AG09319 (cell line): ENCODE results near the gene FTL.

Source experiments
- DNase-seq: peaks from one replicate; pipeline ENCODE4 v3.0.0-alpha.2; 2010; ENCODE audit warnings: low read depth; ENCODE audit errors: extremely low read depth
- TF ChIP-seq, protein P1 (sequence below): IDR thresholded peaks from 2 replicates; pipeline ENCODE4 v1.5.1; 2011; ENCODE audit warnings: low read depth, mild to moderate bottlenecking, inconsistent platforms, low read length, moderate library complexity

The FTL gene

GRCh38 chr19:48975947-48976847 is 11.1 kb downstream of the FTL start:
- DNase-seq: no peak
- TF ChIP-seq, protein P1, sequence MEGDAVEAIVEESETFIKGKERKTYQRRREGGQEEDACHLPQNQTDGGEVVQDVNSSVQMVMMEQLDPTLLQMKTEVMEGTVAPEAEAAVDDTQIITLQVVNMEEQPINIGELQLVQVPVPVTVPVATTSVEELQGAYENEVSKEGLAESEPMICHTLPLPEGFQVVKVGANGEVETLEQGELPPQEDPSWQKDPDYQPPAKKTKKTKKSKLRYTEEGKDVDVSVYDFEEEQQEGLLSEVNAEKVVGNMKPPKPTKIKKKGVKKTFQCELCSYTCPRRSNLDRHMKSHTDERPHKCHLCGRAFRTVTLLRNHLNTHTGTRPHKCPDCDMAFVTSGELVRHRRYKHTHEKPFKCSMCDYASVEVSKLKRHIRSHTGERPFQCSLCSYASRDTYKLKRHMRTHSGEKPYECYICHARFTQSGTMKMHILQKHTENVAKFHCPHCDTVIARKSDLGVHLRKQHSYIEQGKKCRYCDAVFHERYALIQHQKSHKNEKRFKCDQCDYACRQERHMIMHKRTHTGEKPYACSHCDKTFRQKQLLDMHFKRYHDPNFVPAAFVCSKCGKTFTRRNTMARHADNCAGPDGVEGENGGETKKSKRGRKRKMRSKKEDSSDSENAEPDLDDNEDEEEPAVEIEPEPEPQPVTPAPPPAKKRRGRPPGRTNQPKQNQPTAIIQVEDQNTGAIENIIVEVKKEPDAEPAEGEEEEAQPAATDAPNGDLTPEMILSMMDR: no peak

- TF ChIP-seq, protein P1: no peak
- no peak for DNase-seq
Measured at GRCh38 chr19:48977061-48977460, 12.0 kb downstream of the FTL start.

GRCh38 chr19:48982280-48982679 is 17.2 kb downstream of the FTL start:
- no peak for DNase-seq
- TF ChIP-seq, protein P1: no peak

DNA sequence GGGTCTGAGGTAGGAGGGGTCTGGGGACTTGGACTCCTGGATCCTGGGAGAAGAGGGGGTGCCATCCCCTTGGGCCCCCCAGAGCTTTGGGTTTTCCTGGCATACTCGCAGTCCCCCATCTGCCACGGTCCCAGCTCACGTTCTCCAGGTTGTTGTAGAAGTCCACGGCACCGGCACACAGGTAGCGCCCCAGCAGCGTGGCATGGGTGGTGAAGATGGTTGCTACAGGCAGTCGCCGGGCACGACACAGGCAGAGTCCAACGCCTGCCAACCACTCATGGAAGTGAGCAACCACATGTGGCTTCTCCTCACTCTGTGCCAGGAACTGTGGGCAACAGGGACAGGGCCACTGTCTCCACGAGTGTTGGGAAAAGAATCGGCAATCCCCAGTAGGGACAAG is 20.6 kb downstream of the FTL start:
- DNase-seq: no peak
- TF ChIP-seq, protein P1: no peak

DNA sequence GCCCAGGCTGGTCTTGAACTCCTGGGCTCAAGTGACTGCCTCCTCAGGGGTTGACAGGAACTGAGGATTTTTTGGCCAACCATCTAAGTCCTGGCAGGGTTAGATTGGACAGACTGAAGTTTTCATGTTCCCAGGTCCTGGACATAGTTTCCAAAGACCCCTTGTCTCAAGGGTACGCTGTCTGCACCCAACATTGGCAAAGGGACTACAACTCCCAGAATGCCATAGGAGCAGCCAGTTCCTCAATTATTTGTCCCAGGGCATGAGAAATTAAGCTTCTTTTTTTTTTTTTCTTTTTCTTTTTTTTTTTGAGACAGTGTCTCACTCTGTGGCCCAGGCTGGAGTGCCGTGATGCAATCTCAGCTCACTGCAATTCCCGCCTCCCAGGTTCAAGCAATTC is 21.1 kb downstream of the FTL start:
- no peak for DNase-seq
- TF ChIP-seq, protein P1: no peak

DNA sequence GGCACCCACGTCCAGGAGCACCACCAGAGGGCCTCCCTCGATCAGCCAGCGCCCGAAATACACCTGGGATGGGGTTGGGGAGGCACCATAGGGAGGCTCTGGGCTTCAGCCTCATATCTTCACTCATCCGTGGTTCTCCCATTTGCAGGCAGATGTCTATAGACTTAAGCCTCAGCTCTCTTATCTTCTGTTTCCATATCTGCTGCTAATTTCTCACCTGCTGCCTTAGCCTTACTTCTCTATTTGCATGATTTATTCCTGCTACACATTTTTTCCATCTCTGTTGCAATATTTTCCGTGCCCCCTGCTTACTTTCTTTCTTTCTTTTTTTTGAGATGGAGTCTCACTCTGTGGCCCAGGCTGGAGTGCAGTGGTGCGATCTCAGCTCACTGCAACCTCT is 22.2 kb downstream of the FTL start:
- no peak for DNase-seq
- TF ChIP-seq, protein P1: no peak

DNA sequence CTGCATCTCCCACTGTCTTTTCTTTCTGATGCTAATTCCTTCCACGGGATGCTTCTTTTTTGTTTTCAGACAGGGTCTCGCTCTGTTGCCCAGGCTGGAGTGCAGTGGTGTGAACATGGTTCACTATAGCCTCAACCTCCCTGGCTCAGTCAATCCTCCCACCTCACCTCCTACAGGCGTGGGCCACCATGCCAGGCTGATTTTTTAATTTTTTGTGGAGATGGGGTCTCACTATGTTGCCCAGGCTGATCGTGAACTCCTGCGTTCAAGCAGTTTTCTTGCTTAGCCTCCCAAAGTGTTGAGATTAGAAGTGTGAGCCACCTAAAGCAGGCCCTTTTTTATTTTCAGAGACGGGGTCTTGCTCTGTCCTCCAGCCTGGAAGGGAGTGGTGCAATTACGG is 23.2 kb downstream of the FTL start:
- TF ChIP-seq, protein P1: no peak

More for the DNA sequence above, 23.2 kb downstream of the FTL start:
- DNase-seq: no peak
